Measurements from ENCODE around the gene RAVER1. TPM values are rescaled to one million over a fixed set of nuclear protein-coding genes. Genes with fewer than 3 reads are reported as not detected.

Gene RAVER1
- total and polyA plus RNA-seq, 2 of the 13 experiments (the other 11 are each of a cell fraction or from before 2014, with no cell fraction given), result 3.6 to 7.9 TPM

GRCh38 chr19:10286803-10287737 is 46.3 kb downstream of the RAVER1 start, which contains the start of gene ICAM4 (continued):
- TF ChIP-seq KIAA2018 (CRISPR knock-in tag; IDR thresholded peaks at IDR 0.05; ENCODE audit: borderline replicate concordance), result no peak
- no peak for TF ChIP-seq KAT2B (IDR thresholded peaks at IDR 0.05; ENCODE audit: borderline replicate concordance, low read depth, low read length)
- no peak for TF ChIP-seq ZBTB46 (CRISPR knock-in tag; IDR thresholded peaks at IDR 0.05; ENCODE audit: borderline replicate concordance)
- TF ChIP-seq SPEN (CRISPR knock-in tag; IDR thresholded peaks at IDR 0.05; ENCODE audit: low read depth), result 0 out of 2 replicates have a peak, but pooled peaks have one; percentile 14
- no peak; the same call in 1 of the 2 replicates for TF ChIP-seq TFE3 (CRISPR knock-in tag; IDR thresholded peaks at IDR 0.05)
- TF ChIP-seq ZSCAN29 (CRISPR knock-in tag; conservative IDR thresholded peaks at IDR 0.05), result peak; percentile 50; the same call in 1 of the 2 replicates
- peak; percentile 78; the same call in 1 of the 2 replicates for TF ChIP-seq ZFP82 (CRISPR knock-in tag; IDR thresholded peaks at IDR 0.05; ENCODE audit: borderline replicate concordance)
- 0 out of 2 replicates have a peak, but pooled peaks have one; percentile 57 for TF ChIP-seq TP53 (CRISPR knock-in tag; conservative IDR thresholded peaks at IDR 0.05)
- TF ChIP-seq ZBTB39 (CRISPR knock-in tag; IDR thresholded peaks at IDR 0.05), result no peak
- TF ChIP-seq PBX3 (CRISPR knock-in tag; IDR thresholded peaks at IDR 0.05; ENCODE audit: borderline replicate concordance), result peak; percentile 55; the same call in 1 of the 2 replicates
- TF ChIP-seq GLI4 (CRISPR knock-in tag; IDR thresholded peaks at IDR 0.05; ENCODE audit: borderline replicate concordance), result no peak

Measured in HepG2 (cell line).